Astrocyte (in vitro differentiated cells and primary cell): ENCODE measurements around the gene NID2. TPM values are rescaled to one million over a fixed set of nuclear protein-coding genes. Genes with fewer than 3 reads are reported as not detected.
A peak's percentile ranks its signal among the peaks of the same experiment; 100 is the strongest.

Experiments used
- DNase-seq: peaks from one replicate; pipeline ENCODE4 v3.0.0-alpha.2; 2010; ENCODE audit warnings: low read depth
- FAIRE-seq: peaks from 2 replicates; lab custom pipeline; 2011; peaks lifted over from hg19 to GRCh38; lab: Jason Lieb, UNC
- H2AFZ ChIP-seq: 2 replicates; pipeline ENCODE4 v1.6.0; 2012; ENCODE audit warnings: low read depth, low read length, inconsistent platforms
- H3K27ac ChIP-seq: 2 replicates; pipeline ENCODE4 v1.5.1; 2011; ENCODE audit warnings: low read depth, low read length, inconsistent platforms
- H3K27me3 ChIP-seq: 2 replicates; pipeline ENCODE4 v1.6.0; 2011; ENCODE audit warnings: low read length, inconsistent platforms; ENCODE audit not compliant: insufficient read depth
- H3K36me3 ChIP-seq: 2 replicates; pipeline ENCODE4 v1.5.1; 2011; ENCODE audit warnings: low read length, inconsistent platforms; ENCODE audit not compliant: insufficient read depth
- H3K4me1 ChIP-seq: 2 replicates; pipeline ENCODE4 v1.5.1; 2011; ENCODE audit warnings: low read length, inconsistent platforms; ENCODE audit not compliant: insufficient read depth
- H3K4me2 ChIP-seq: 2 replicates; pipeline ENCODE4 v1.6.0; 2012; ENCODE audit warnings: low read length, inconsistent platforms
- H3K4me3 ChIP-seq: 2 replicates; pipeline ENCODE4 v1.5.1; 2011; ENCODE audit warnings: low read depth, mild to moderate bottlenecking, low read length, inconsistent platforms; ENCODE audit not compliant: insufficient read depth
- H3K79me2 ChIP-seq: 2 replicates; pipeline ENCODE4 v1.6.0; 2012; ENCODE audit warnings: mild to moderate bottlenecking, low read length, inconsistent platforms; ENCODE audit not compliant: insufficient read depth
- H3K9ac ChIP-seq: 2 replicates; pipeline ENCODE4 v1.6.0; 2012; ENCODE audit warnings: mild to moderate bottlenecking, low read length, inconsistent platforms
- H3K9me3 ChIP-seq: 2 replicates; pipeline ENCODE4 v1.5.1; 2012; ENCODE audit warnings: low read depth, mild to moderate bottlenecking, low read length, inconsistent platforms; ENCODE audit not compliant: insufficient read depth
- H4K20me1 ChIP-seq: 2 replicates; pipeline ENCODE4 v1.6.0; 2012; ENCODE audit warnings: low read length, inconsistent platforms; ENCODE audit not compliant: insufficient read depth
- H3K27ac Mint-ChIP-seq: one replicate; pipeline ENCODE4 v1.8.0; 2021; ENCODE audit warnings: mild to moderate bottlenecking, mixed read lengths; ENCODE audit not compliant: unreplicated experiment
- H3K27me3 Mint-ChIP-seq: one replicate; pipeline ENCODE4 v1.8.0; 2021; ENCODE audit warnings: low read depth, mixed read lengths; ENCODE audit not compliant: unreplicated experiment
- H3K36me3 Mint-ChIP-seq: one replicate; pipeline ENCODE4 v1.8.0; 2021; ENCODE audit warnings: low read depth, mixed read lengths; ENCODE audit not compliant: unreplicated experiment
- H3K4me1 Mint-ChIP-seq: one replicate; pipeline ENCODE4 v1.8.0; 2021; ENCODE audit warnings: low read depth, mixed read lengths; ENCODE audit not compliant: unreplicated experiment
- H3K4me3 Mint-ChIP-seq: one replicate; pipeline ENCODE4 v1.8.0; 2021; ENCODE audit warnings: mild to moderate bottlenecking, moderate library complexity, mixed read lengths; ENCODE audit not compliant: unreplicated experiment
- H3K9me3 Mint-ChIP-seq: one replicate; pipeline ENCODE4 v1.8.0; 2021; ENCODE audit warnings: mild to moderate bottlenecking, mixed read lengths; ENCODE audit not compliant: unreplicated experiment
- EZH2 ChIP-seq: IDR thresholded peaks from 2 replicates; pipeline ENCODE4 v1.6.1; 2012; ENCODE audit warnings: mild to moderate bottlenecking, low read length, inconsistent platforms; ENCODE audit not compliant: insufficient read depth
- total RNA-seq: library from RNA; stranded (reverse); gene quantifications from 2 replicates; pipeline ENCODE4 v1.2.1, GENCODE V29; 2021
- TF ChIP-seq, protein P1 (sequence below): IDR thresholded peaks from 2 replicates; pipeline ENCODE4 v1.5.1; 2011; ENCODE audit warnings: low read depth, mild to moderate bottlenecking, inconsistent platforms, low read length, moderate library complexity; ENCODE audit not compliant: insufficient read depth

NID2 gene
- total RNA-seq, 1 donor from 2014 or later: 22.3 TPM

DNA sequence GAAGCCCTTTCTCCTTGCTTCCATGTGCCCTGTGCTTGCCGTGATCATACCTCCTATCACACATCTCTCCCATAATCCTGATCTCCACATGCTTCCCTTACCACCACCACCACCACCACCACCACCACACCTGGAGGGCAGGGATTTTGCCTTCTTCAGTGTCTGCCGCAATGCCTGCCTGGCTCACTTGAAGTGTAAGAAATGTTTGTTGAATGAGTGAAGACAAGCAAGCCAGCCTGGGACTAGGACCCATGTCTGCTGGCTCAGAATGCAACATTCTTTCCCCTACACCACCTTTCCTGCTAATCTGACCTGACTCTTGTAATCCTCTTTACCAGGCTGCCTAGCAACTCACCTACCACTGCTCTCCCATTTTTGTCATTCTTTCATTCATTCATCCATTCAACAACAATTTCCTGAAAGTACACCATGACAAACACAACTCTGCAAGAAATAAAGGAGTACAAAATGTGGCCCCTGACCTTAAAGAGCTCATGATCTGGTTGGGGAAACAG, 3.5 kb upstream of the NID2 start:
- Histone ChIP-seq H3K27ac (no peak overlapping the region), H3K9ac (no peak overlapping the region), H3K4me3 (no peak overlapping the region), H3K4me2 (no peak overlapping the region), H3K27me3 (no peaks in the 10 kb centered on the region), H3K4me1 (peaks cover 48% of the 10 kb centered on the region), H3K9me3 (no peaks in the 10 kb centered on the region), H3K79me2 (peaks cover 15% of the 10 kb centered on the region), H4K20me1 (no peaks in the 10 kb centered on the region), H2AFZ (no peak overlapping the region), H3K36me3 (no peaks in the 10 kb centered on the region)
- H3K36me3 Mint-ChIP-seq: no peaks in the 10 kb centered on the region
- no peaks in the 10 kb centered on the region for H3K9me3 Mint-ChIP-seq
- H3K27me3 Mint-ChIP-seq: peaks cover 16% of the 10 kb centered on the region
- no peak for TF ChIP-seq EZH2
- TF ChIP-seq, protein P1, sequence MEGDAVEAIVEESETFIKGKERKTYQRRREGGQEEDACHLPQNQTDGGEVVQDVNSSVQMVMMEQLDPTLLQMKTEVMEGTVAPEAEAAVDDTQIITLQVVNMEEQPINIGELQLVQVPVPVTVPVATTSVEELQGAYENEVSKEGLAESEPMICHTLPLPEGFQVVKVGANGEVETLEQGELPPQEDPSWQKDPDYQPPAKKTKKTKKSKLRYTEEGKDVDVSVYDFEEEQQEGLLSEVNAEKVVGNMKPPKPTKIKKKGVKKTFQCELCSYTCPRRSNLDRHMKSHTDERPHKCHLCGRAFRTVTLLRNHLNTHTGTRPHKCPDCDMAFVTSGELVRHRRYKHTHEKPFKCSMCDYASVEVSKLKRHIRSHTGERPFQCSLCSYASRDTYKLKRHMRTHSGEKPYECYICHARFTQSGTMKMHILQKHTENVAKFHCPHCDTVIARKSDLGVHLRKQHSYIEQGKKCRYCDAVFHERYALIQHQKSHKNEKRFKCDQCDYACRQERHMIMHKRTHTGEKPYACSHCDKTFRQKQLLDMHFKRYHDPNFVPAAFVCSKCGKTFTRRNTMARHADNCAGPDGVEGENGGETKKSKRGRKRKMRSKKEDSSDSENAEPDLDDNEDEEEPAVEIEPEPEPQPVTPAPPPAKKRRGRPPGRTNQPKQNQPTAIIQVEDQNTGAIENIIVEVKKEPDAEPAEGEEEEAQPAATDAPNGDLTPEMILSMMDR: no peak
- H3K27ac Mint-ChIP-seq: peak overlapping the region; percentile 48
- H3K4me3 Mint-ChIP-seq: peak overlapping the region; percentile 5
- peaks cover 19% of the 10 kb centered on the region for H3K4me1 Mint-ChIP-seq
- DNase-seq: no peak
- no peak for FAIRE-seq

DNA sequence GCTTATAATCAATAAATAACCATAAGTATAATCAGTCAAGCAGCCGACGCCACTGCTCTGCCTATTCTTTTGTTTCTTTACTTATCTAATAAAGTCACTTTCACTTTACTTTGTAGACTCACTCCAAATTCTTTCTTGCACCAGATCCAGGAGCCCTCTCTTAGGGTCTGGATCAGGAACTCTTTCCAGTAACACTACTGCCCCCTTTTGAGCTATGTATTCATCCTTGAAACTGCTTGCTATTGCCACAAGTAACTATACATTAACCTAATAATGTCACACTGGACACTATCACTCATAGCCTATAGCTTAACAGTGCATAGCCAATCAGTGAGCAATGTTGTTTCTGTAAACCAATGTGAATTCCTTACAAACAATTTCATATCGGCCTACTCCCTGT, 2.8 kb upstream of the NID2 start:
- H3K4me3 Mint-ChIP-seq: no peak overlapping the region
- Histone ChIP-seq H3K4me1 (peaks cover 49% of the 10 kb centered on the region), H3K79me2 (peaks cover 22% of the 10 kb centered on the region), H4K20me1 (no peaks in the 10 kb centered on the region), H2AFZ (no peak overlapping the region), H3K4me3 (no peak overlapping the region), H3K36me3 (no peaks in the 10 kb centered on the region), H3K27me3 (no peaks in the 10 kb centered on the region), H3K9me3 (no peaks in the 10 kb centered on the region), H3K27ac (no peak overlapping the region), H3K4me2 (no peak overlapping the region), H3K9ac (no peak overlapping the region)
- peaks cover 19% of the 10 kb centered on the region for H3K4me1 Mint-ChIP-seq
- H3K27ac Mint-ChIP-seq: no peak overlapping the region
- DNase-seq (peak; percentile 29), FAIRE-seq (peak; percentile 81)
- TF ChIP-seq, protein P1: peak; percentile 28
- no peak for TF ChIP-seq EZH2
- H3K9me3 Mint-ChIP-seq: no peaks in the 10 kb centered on the region
- peaks cover 19% of the 10 kb centered on the region for H3K27me3 Mint-ChIP-seq
- H3K36me3 Mint-ChIP-seq: no peaks in the 10 kb centered on the region

DNA sequence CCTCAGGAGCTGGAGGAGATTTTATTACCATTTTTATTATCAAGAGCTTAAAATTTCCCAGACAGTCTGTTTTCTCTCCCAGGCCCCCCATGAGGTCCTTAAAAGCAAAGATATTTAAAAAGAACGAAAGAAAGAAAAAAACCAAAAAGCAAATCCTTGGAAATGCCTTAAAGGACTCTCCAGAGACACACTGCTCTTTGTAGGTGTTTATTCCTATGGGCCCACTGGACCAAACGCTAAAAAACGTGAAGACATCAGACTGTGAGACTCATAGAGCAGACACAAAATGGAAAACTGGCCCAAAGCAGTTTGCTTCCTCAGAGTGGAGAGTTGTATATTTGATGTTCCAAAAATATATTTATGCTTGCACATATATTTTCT, 1.2 kb upstream of the NID2 start:
- Histone ChIP-seq H3K27ac (peak overlapping the region; percentile 80), H4K20me1 (no peaks in the 10 kb centered on the region), H3K79me2 (peaks cover 24% of the 10 kb centered on the region), H2AFZ (peak overlapping the region; percentile 88), H3K4me3 (peak overlapping the region; percentile 85), H3K36me3 (peaks cover 4% of the 10 kb centered on the region), H3K4me2 (peak overlapping the region; percentile 90), H3K4me1 (peaks cover 40% of the 10 kb centered on the region), H3K27me3 (no peaks in the 10 kb centered on the region), H3K9ac (peak overlapping the region; percentile 92), H3K9me3 (no peaks in the 10 kb centered on the region)
- peak overlapping the region; percentile 82 for H3K4me3 Mint-ChIP-seq
- no peaks in the 10 kb centered on the region for H3K9me3 Mint-ChIP-seq
- DNase-seq (no peak), FAIRE-seq (no peak)
- no peaks in the 10 kb centered on the region for H3K36me3 Mint-ChIP-seq
- H3K4me1 Mint-ChIP-seq: peaks cover 19% of the 10 kb centered on the region
- H3K27me3 Mint-ChIP-seq: peaks cover 19% of the 10 kb centered on the region
- H3K27ac Mint-ChIP-seq: no peak overlapping the region
- TF ChIP-seq, protein P1: no peak
- TF ChIP-seq EZH2: no peak
